Breast epithelium (tissue), 4 donors: Measurements from ENCODE around the gene PALLD. TPM values are rescaled to one million over a fixed set of nuclear protein-coding genes. Genes with fewer than 3 reads are reported as not detected.
A peak's percentile ranks its signal among the peaks of the same experiment; 100 is the strongest.

Experiments used
- DNase-seq, 2 donors: peaks; one replicate each; pipeline ENCODE4 v3.0.0-alpha.2; 2019; ENCODE audit warnings: low spot score in 2 of 2
- H3K27ac ChIP-seq, 2 donors: fragments of 200-600 bp; sonication (generic) in 1 of 2; one replicate each; pipeline ENCODE4 v1.5.1; 2016 to 2019; ENCODE audit warnings: mild to moderate bottlenecking in 1 of 2
- H3K27me3 ChIP-seq, 2 donors: fragments of 200-600 bp; sonication (generic) in 1 of 2; one replicate each; pipeline versions ENCODE4 v1.5.1 to v1.6.0; 2017 to 2019; ENCODE audit warnings: control low read depth in 1 of 2, mild to moderate bottlenecking in 1 of 2
- H3K36me3 ChIP-seq: fragments of 200-600 bp; one replicate; pipeline ENCODE4 v1.5.1; 2019
- H3K4me1 ChIP-seq, 2 donors: fragments of 200-600 bp; sonication (generic); one replicate each; pipeline ENCODE4 v1.5.1; 2016 to 2019; ENCODE audit warnings: control low read depth in 1 of 2
- H3K4me3 ChIP-seq, 3 donors: fragments of 200-600 bp; sonication (generic); 1 replicate in 2 of 3; 2 replicates in 1 of 3; pipeline ENCODE4 v1.5.1; 2016 to 2019; ENCODE audit warnings: mild to moderate bottlenecking in 3 of 3, moderate library complexity in 2 of 3
- H3K9me3 ChIP-seq, 2 donors: fragments of 200-600 bp; sonication (generic) in 1 of 2; one replicate each; pipeline ENCODE4 v1.5.1; 2016 to 2019; ENCODE audit warnings: control low read depth in 1 of 2
- POLR2A ChIP-seq: fragments of 450-650 bp; IDR thresholded peaks from one replicate; pipeline ENCODE4 v1.6.1; 2016; ENCODE audit warnings: antibody characterized with exemption, mild to moderate bottlenecking, moderate library complexity
- POLR2AphosphoS5 ChIP-seq, 3 donors: sonication (generic); formaldehyde crosslinking; IDR thresholded peaks; one replicate each; pipeline ENCODE4 v1.6.1; 2017; ENCODE audit warnings: antibody characterized with exemption in 3 of 3
- intact Hi-C: fragments of 100-400 bp; cut with DNase I; formaldehyde crosslinking; loops from one replicate; pipeline ENCODE4 v1.15.1; 2023; ENCODE audit warnings: low total_unique reads
- total RNA-seq, 3 donors: library from RNA; depleted of rRNA; stranded (reverse); fragments of >200 nt; gene quantifications; one replicate each; pipeline ENCODE4 v1.1.0, GENCODE V29; 2016
- TF ChIP-seq, protein P1 (sequence below), 3 donors: fragments of 450-650 bp; IDR thresholded peaks; one replicate each; pipeline ENCODE4 v1.5.1; 2016 to 2017; ENCODE audit warnings: antibody characterized with exemption in 3 of 3, mild to moderate bottlenecking in 3 of 3, moderate library complexity in 3 of 3

The PALLD gene
- total RNA-seq, 3 donors from 2014 or later, result 96.0 to 186 (median 174) TPM

DNA sequence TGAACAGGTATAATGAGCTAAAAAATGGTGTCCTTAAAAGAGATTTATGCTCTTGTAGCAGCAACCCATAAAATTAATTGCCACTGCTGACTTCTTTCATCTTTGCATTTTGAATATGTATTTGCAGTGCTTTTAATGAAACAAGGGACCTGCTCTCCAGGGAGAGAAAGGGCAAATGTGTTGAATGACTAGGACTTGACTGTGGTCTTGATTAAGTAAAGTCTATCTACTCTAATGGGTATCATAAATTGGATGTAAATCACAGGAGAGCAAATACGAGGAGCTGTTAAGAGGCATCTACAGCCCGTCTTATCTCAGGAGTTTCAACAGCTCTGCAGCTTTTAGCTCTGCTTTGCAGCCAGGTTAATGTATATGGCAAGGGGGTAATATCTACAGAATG lies 216.4 kb downstream of the PALLD start:
- Histone ChIP-seq H3K4me1 (no peaks in the 10 kb centered on the region), H3K36me3 (no peaks in the 10 kb centered on the region), H3K27me3 (no peaks in the 10 kb centered on the region), H3K9me3 (no peaks in the 10 kb centered on the region), H3K27ac (no peak overlapping the region), H3K4me3 (no peak overlapping the region)
- intact Hi-C loops, result loop anchor here (10.0 kb wide), 1 partner anchor 212 kb away; no protein-coding TSS in a partner anchor
- TF ChIP-seq POLR2A (no peak), POLR2AphosphoS5 (IDR thresholded peaks at IDR 0.05) (no peak)
- TF ChIP-seq, protein P1, sequence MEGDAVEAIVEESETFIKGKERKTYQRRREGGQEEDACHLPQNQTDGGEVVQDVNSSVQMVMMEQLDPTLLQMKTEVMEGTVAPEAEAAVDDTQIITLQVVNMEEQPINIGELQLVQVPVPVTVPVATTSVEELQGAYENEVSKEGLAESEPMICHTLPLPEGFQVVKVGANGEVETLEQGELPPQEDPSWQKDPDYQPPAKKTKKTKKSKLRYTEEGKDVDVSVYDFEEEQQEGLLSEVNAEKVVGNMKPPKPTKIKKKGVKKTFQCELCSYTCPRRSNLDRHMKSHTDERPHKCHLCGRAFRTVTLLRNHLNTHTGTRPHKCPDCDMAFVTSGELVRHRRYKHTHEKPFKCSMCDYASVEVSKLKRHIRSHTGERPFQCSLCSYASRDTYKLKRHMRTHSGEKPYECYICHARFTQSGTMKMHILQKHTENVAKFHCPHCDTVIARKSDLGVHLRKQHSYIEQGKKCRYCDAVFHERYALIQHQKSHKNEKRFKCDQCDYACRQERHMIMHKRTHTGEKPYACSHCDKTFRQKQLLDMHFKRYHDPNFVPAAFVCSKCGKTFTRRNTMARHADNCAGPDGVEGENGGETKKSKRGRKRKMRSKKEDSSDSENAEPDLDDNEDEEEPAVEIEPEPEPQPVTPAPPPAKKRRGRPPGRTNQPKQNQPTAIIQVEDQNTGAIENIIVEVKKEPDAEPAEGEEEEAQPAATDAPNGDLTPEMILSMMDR (IDR thresholded peaks at IDR 0.05), result no peak
- DNase-seq, result no peak

DNA sequence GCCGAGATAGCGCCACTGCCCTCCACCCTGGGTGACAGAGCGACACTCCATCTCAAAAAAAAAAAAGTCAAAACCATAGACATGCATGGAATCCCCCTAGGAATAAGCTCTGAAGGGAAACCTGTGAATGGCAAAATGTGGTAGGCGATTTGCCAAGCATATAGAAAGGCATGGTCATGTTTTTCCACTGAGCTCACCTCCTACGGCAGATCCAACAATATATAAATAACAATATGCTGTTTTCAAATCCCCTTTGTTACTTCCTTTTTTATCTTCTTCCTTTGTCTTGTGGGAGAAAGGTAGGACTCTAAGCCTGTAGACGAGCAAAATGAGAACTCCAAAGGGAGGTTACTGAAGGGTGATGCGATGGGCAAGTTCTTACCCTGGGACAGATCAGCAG lies 219.0 kb downstream of the PALLD start:
- intact Hi-C loops, result loop anchor here (10.0 kb wide), 1 partner anchor 209 kb away; no protein-coding TSS in a partner anchor
- no peaks in the 10 kb centered on the region for H3K9me3 ChIP-seq
- H3K4me1 ChIP-seq, result no peaks in the 10 kb centered on the region
- no peak overlapping the region for H3K4me3 ChIP-seq
- TF ChIP-seq POLR2A, result no peak
- TF ChIP-seq POLR2AphosphoS5 (IDR thresholded peaks at IDR 0.05), result no peak
- TF ChIP-seq, protein P1 (IDR thresholded peaks at IDR 0.05), result no peak
- DNase-seq, result no peak
- H3K27me3 ChIP-seq, result no peaks in the 10 kb centered on the region
- no peaks in the 10 kb centered on the region for H3K36me3 ChIP-seq
- H3K27ac ChIP-seq, result no peak overlapping the region

DNA sequence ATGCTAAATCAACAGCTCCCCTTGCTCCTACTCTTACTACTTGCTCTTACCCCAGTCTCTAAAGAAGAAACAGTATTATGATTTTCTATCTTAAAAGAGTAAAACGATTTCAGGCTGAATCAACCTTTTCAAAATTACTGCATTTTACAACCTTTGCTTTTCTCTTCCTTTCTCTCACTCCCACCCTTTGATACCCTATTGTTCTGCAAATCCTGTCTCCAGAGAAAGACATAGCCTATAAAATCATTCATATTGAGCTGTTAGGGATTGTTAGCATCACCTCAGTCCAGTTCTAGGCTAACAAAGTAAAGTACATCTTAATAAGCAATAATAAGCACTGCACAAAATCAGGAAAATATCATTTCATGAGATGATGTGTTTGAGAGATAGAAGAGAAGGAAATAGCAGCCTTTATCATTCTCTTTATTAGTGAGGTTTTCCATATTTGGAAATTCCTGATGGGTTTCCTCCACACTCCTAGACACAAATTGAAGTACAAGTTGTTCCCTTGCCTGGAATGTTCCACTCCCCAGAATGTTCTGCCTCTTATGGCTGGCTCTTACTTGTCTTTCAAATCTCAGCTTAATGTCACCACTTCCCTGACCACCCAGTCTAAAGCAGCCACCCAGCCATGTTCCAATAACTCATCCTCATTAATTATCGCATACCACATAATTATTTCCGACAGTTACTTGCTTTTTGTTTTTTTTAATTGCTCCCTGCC lies 219.7 kb downstream of the PALLD start:
- H3K4me1 ChIP-seq, result no peaks in the 10 kb centered on the region
- peak in 1 of 2 donors; percentile 36 for DNase-seq
- H3K27me3 ChIP-seq, result no peaks in the 10 kb centered on the region
- no peak overlapping the region for H3K4me3 ChIP-seq
- H3K9me3 ChIP-seq, result no peaks in the 10 kb centered on the region
- H3K36me3 ChIP-seq, result no peaks in the 10 kb centered on the region
- intact Hi-C loops, result loop anchor here (10.0 kb wide), 1 partner anchor 208 kb away; no protein-coding TSS in a partner anchor
- TF ChIP-seq POLR2A (no peak), POLR2AphosphoS5 (IDR thresholded peaks at IDR 0.05) (no peak)
- TF ChIP-seq, protein P1 (IDR thresholded peaks at IDR 0.05), result no peak
- H3K27ac ChIP-seq, result peak overlapping the region in 1 of 2 donors; percentile 22

DNA sequence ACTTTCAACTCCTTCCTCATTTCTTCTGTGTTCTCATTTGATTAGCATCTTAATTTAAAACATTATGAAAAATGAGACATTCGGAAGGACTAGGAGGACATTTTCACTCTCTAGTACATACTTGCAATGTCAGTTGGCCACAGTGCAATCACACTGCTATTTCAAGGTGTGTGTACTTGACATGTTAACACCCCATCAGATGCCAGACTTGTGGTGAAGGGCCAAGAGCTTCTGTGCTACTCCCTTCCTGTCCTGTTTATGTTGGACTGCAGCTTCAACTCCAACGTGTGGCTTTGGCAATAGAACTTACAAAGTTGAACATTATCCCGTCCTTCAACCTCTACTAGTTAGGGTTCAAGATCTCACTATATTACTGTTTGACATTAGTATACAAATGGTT lies 221.0 kb downstream of the PALLD start:
- Histone ChIP-seq H3K27ac (no peak overlapping the region), H3K27me3 (no peaks in the 10 kb centered on the region), H3K4me1 (no peaks in the 10 kb centered on the region), H3K4me3 (no peak overlapping the region), H3K36me3 (no peaks in the 10 kb centered on the region), H3K9me3 (no peaks in the 10 kb centered on the region)
- TF ChIP-seq POLR2A, result no peak
- no peak for TF ChIP-seq POLR2AphosphoS5 (IDR thresholded peaks at IDR 0.05)
- TF ChIP-seq, protein P1 (IDR thresholded peaks at IDR 0.05), result no peak
- intact Hi-C loops, result loop anchor here (10.0 kb wide), 1 partner anchor 207 kb away; no protein-coding TSS in a partner anchor
- DNase-seq, result peak in 1 of 2 donors; percentile 47

DNA sequence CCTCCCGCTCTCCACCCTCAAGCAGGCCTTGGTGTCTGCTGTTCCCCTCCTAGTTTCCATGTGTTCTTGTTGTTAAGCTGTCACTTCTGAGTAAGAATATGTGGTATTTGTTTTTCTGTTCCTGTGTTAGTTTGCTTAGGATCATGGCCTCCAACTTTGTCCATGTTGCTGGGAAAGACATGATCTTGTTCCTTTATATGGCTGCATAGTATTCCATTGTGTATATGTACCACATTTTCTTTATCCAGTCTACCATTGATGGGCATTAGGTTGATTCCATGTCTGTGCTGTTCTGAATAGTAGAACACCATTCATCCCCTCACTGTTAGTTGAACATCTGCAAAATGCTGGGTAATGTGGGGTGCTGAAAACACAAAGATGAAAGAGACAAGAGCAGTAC lies 222.9 kb downstream of the PALLD start:
- H3K36me3 ChIP-seq, result no peaks in the 10 kb centered on the region
- intact Hi-C loops, result loop anchor here (10.0 kb wide), 1 partner anchor 205 kb away; no protein-coding TSS in a partner anchor

More for the DNA sequence above, 222.9 kb downstream of the PALLD start:
- no peak overlapping the region for H3K4me3 ChIP-seq
- H3K4me1 ChIP-seq, result no peaks in the 10 kb centered on the region
- no peak for TF ChIP-seq POLR2A
- TF ChIP-seq POLR2AphosphoS5 (IDR thresholded peaks at IDR 0.05), result no peak
- DNase-seq, result no peak
- H3K27ac ChIP-seq, result no peak overlapping the region
- H3K9me3 ChIP-seq, result no peaks in the 10 kb centered on the region
- no peaks in the 10 kb centered on the region for H3K27me3 ChIP-seq
